DND-41 (cell line): ENCODE measurements around the gene BCL11B.

Experiments used
- CTCF ChIP-seq: IDR thresholded peaks from 2 replicates; pipeline ENCODE4 v1.5.1; 2012; ENCODE audit warnings: borderline replicate concordance, low read length, moderate library complexity, mild to moderate bottlenecking; ENCODE audit not compliant: poor library complexity, severe bottlenecking; ENCODE audit errors: extremely low read depth
- EZH2 ChIP-seq: IDR thresholded peaks from 3 replicates; pipeline ENCODE4 v1.6.1; 2012; ENCODE audit warnings: borderline replicate concordance, low read depth, mild to moderate bottlenecking, moderate library complexity, low read length, inconsistent platforms; ENCODE audit not compliant: severe bottlenecking

GRCh38 chr14:99143126-99143525 lies 128.9 kb downstream of the BCL11B start:
- no peak for TF ChIP-seq CTCF
- no peak for TF ChIP-seq EZH2
